Measurements from ENCODE around the gene OSTN.
"Not testable (repeated sequence)": the region's sequence is repeated elsewhere in the genome, so short reads cannot be mapped to it uniquely, and the experiment has no call there.

Gene OSTN

DNA sequence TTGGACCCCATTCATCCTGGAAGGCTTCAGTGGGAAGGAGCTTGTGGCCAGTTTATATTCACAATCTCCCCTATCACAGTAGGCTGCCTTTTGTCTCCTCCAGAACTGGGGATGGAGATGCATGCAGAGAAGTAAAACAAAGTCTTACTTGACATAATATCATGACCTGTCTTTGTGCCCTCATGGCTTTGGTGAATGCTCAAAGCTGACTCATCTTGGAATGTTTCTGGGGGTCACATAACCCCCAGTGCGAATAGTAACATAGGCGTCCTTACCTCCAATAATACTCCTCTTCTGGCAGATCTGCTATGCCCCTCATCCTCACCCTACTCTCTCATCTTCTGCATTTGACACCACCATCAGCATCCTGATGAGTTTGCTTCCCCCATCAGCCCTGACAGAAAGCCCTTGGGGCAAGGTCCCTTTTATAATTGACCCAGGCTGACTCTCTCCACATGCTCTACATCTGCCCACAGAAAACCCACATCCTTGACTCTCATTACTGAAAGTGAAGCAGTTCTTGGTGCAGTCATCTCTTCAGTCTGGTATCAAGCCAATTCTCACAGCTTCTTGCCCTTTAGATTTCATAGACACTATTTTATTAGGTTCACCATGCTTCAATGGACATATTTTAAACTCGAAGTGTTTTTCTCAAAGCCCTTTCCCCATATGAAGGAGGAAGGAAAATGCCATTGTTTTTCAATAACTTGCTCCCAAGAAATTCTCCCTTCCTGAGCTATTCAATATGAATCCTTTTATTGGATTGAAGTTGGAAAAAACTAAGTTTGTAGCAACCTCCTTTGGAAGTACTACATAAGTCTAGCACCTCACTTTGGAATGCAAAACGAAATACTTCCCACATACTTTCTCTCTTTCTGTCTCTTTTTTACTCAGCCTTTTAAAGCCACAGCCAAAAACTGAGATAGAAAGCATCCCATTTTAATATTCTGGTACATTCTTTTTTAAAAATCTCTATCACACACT, 36.6 kb downstream of the OSTN start:
- DNase-seq = no peak

DNA sequence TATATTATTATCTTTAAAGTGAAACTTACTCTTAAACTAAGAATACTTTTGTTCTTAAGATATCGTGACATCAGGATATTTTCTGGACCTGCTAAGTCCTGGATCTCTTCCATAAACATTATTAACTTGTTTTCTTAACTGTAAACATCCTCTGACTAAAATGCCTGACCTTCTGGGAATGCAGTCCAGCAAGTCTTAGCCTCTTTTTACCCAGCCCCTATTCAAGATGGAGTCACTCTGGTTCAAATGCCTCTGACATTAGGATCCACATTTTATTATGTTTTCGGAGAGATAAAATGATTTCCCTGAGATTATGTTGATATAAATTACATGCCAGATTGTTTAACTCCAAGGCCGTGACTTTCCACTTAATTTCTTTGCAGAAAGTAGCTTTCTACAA, 37.6 kb downstream of the OSTN start:
- DNase-seq = no peak

GRCh38 chr3:191237047-191237882, 38.2 kb downstream of the OSTN start:
- no peak for DNase-seq

DNA sequence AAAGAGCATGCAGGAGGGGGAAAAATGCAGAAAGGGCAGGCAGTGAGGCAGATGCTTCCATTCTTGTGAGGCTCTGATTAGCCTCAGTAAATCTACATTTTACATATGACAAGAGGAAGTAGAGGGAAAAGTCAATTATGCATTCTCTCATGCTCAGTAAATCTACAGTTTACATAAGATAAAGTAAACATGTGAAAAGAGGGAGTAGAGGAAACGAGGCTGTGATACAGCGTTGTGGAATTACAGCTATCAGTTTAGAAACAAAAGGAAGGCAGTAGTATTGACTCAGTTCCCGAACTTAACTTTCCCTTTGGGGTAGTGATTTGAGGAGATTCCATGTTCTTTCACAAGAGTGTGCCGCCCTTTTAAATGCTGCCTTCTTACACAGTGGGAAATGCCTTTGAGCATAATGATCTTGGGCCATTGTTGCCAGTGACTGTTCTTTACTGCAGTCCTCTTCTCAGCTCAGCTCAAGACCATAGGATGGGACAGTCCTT, 39.3 kb downstream of the OSTN start:
- DNase-seq = no peak

- DNase-seq = no peak
Measured at GRCh38 chr3:191239407-191240031, 40.5 kb downstream of the OSTN start.

DNA sequence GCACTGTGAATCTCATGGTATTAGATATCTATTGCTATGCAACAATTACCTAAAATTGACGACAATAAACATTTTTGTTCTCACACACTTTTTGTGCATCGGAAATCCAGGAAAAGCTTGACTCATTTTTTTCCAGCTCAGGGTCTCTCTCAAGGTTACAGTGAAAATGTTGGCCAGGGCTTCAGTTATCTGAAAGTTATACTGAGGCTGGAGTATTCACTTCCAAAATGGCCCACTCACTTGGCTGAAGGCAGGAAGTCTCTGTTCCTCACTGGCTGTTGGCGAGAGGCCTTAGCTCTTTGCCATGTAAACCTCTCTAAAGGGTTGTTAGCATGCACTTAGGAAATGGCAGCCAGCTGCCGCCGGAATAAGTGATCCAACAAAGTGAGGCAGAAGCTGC, 41.4 kb downstream of the OSTN start:
- no peak for DNase-seq

DNA sequence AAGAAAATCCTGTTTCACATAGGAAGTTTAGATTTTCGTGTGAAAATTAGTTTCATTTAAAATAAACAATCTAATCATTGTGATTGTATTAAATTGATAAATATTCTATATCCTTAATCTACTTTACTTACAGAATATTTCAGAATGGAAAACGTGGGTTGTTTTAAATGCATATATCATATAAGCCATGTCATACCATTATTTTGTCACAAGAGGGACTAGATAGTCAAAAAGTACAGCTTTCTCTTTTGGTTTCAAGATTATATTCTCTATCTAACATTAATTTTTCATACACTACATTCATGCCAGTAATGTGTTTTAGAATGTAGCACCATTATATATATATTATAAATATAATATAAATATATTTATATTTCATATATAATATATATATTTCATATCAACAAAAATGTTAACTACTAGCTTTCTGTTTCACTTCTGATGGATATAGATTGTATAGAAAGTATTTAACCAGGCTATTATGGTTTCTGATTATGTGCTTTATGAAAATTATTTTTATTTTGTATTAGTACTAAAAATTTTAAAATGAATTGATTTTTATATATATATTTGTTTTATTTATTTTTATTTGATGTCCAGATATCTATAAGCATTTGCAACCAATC, 45.3 kb downstream of the OSTN start:
- DNase-seq = no peak

GRCh38 chr3:191246034-191246433, 47.0 kb downstream of the OSTN start:
- DNase-seq = not testable (repeated sequence)

DNA sequence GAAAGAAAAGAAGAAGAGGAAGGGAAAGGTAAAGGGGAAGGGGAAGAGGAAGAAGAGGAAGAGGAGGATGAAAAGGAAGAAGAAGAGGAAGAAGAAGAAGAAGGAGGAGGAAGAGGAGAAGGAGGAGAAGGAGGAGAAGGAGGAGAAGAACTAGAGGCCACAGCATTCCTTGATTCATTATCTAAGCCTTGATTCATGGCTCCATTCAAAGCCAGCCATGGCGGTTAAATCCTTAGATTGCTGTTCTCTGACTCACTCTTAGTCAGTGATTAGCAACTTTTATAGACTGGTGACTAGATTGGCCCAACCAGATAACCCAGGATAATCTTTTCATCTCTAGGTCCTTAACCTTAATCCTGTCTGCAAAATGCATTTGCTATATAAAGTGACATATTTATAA, 47.6 kb downstream of the OSTN start:
- no peak for DNase-seq

- DNase-seq = no peak
Measured at GRCh38 chr3:191253089-191253799, 54.2 kb downstream of the OSTN start.

- DNase-seq = no peak
Measured at GRCh38 chr3:191254098-191254873, 55.2 kb downstream of the OSTN start.

DNA sequence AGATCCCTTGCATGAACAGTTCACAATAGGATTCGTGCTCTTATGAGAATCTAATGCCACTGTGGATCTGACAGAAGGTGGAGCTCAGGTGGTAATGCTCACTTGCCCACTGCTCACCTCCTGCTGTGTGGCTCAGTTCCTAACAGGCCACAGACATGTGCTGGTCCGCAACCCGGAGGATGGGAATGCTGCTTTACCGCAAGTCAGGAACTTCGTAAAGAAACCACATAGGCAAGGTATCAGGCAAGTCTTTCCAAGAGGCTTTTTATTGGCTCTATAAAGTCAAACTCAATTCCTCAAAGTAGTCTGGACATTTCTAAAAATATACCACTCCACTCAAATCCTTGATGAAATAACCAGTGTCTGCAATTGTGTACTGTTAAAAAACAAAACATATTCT, 56.1 kb downstream of the OSTN start:
- DNase-seq = no peak

- no peak for DNase-seq
Measured at GRCh38 chr3:191256405-191256804, 57.4 kb downstream of the OSTN start.

- no peak for DNase-seq
Measured at GRCh38 chr3:191257286-191257685, 58.2 kb downstream of the OSTN start.

DNA sequence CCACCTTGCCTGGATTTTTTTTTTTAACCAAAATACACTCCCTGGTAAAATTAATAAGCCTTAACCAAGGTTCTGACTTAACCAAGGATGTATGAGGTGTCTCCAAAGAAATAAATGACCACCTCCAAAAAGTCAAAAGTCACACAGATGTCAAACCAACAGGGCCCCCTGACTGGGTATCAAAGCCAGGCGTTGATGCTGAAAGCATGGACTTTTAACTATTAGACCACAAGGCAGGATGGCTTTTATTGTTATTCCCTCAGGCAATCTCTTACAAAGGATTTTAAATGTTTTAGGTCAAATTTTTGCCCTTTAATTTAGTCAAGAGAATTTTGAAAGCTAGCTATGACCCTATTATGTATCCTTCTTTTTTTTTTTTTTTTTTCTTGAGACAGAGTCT, 60.4 kb downstream of the OSTN start:
- no peak for DNase-seq

- no peak for DNase-seq
Measured at GRCh38 chr3:191260431-191261303, 61.6 kb downstream of the OSTN start.

DNA sequence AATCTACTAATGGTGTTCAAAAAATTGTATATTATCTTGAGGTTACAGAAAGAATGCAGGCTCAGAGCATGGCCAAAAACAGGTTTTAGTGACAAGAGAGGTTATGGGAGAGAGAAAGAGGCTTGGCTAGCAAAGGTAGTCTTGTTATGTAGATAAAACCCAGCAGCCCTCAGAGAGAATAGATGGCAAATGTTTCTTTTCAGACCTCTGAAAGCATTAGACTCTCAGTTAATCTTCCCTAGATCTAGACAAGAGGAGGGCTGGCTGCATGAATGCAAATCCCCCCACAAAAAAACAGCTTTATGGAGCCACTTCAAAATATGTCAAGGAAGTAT, 62.2 kb downstream of the OSTN start:
- no peak for DNase-seq

- no peak for DNase-seq
Measured at GRCh38 chr3:191262650-191263049, 63.6 kb downstream of the OSTN start.

DNA sequence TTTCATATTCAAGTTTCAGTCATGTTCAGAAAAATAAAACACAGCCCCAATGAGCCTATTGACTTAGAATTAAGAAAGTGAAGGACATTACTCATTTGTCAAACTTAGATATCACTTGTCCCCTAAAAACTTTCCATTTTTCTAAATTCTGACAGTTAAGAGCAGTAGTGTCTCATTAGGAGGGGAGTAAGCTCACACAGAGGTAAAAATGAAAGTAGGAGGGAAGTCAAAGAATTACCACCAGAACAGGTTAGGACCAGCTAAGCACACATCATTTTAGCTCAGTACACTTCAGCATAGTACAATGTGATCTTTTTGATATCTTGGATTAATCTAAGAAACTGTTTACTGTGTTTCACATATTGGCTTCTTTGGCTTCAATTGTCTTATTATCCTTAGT, 64.3 kb downstream of the OSTN start:
- no peak for DNase-seq

DNA sequence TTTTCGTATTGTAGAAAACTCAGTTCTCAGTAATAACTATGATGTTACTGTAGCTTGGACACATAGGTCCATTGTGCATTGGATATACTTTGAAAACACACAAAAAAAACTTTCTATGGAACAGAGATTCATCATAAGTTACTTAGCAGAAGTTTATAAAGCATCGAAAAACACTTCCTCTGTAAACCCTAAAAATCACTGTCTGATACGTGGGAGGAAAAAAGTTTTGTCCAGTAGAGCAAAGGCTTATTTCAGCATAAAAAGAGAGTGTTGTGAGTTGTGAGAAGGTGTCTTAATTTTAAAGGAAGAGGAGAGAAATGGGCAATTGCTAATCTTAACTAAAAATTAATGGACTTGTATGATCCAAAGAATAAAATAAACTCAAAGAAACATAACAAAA, 64.8 kb downstream of the OSTN start:
- no peak for DNase-seq
